ENCODE data around the gene CRB2.

- TF ChIP-seq EZH2 (IDR thresholded peaks at IDR 0.05; ENCODE audit: borderline replicate concordance) = no peak
- TF ChIP-seq, protein P1, sequence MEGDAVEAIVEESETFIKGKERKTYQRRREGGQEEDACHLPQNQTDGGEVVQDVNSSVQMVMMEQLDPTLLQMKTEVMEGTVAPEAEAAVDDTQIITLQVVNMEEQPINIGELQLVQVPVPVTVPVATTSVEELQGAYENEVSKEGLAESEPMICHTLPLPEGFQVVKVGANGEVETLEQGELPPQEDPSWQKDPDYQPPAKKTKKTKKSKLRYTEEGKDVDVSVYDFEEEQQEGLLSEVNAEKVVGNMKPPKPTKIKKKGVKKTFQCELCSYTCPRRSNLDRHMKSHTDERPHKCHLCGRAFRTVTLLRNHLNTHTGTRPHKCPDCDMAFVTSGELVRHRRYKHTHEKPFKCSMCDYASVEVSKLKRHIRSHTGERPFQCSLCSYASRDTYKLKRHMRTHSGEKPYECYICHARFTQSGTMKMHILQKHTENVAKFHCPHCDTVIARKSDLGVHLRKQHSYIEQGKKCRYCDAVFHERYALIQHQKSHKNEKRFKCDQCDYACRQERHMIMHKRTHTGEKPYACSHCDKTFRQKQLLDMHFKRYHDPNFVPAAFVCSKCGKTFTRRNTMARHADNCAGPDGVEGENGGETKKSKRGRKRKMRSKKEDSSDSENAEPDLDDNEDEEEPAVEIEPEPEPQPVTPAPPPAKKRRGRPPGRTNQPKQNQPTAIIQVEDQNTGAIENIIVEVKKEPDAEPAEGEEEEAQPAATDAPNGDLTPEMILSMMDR (IDR thresholded peaks at IDR 0.05; ENCODE audit: poor library complexity) = no peak
Measured at GRCh38 chr9:123394291-123395235, 38.6 kb downstream of the CRB2 start.
